ENCODE results near the gene AVPR1A. TPM values are rescaled to one million over a fixed set of nuclear protein-coding genes. Genes with fewer than 3 reads are reported as not detected.

Gene AVPR1A
- polyA plus RNA-seq, 1 donor from 2014 or later: not detected

GRCh38 chr12:63164911-63165310, 13.9 kb upstream of the AVPR1A start:
- H3K9me3 ChIP-seq (ENCODE audit: low read length): no peaks in the 10 kb centered on the region
- H3K9me2 ChIP-seq (ENCODE audit: insufficient read depth, low read length): no peaks in the 10 kb centered on the region
- no peaks in the 10 kb centered on the region for H3K36me3 ChIP-seq (ENCODE audit: insufficient read depth, low read length)
- no peak overlapping the region for H3K27ac ChIP-seq (ENCODE audit: low read length)
- H2AFZ ChIP-seq (ENCODE audit: low read depth, low read length): no peak overlapping the region
- no peaks in the 10 kb centered on the region for H3F3A ChIP-seq (ENCODE audit: insufficient read depth, low read length, poor library complexity, severe bottlenecking)
- no peak overlapping the region for H3K4me2 ChIP-seq (ENCODE audit: low read length)
- H3K27me3 ChIP-seq (ENCODE audit: insufficient read depth, low read depth, low read length): no peaks in the 10 kb centered on the region
- TF ChIP-seq POLR2AphosphoS5 (IDR thresholded peaks at IDR 0.05): no peak
- TF ChIP-seq EP300 (conservative IDR thresholded peaks at IDR 0.05; ENCODE audit: poor library complexity, severe bottlenecking): no peak
- TF ChIP-seq REST (IDR thresholded peaks at IDR 0.05; ENCODE audit: borderline replicate concordance): no peak
- TF ChIP-seq RAD21 (conservative IDR thresholded peaks at IDR 0.05): no peak
- TF ChIP-seq MXI1 (conservative IDR thresholded peaks at IDR 0.05; ENCODE audit: poor library complexity, severe bottlenecking): no peak
- TF ChIP-seq EZH2 (IDR thresholded peaks at IDR 0.05; ENCODE audit: borderline replicate concordance, insufficient read depth, low read length, poor library complexity, severe bottlenecking): no peak
- TF ChIP-seq TAF1 (IDR thresholded peaks at IDR 0.05; ENCODE audit: low read depth): no peak
- TF ChIP-seq SMC3 (conservative IDR thresholded peaks at IDR 0.05; ENCODE audit: poor library complexity): no peak
- TF ChIP-seq CTCF (IDR thresholded peaks at IDR 0.05; ENCODE audit: poor library complexity, severe bottlenecking): no peak
- H4K20me1 ChIP-seq (ENCODE audit: insufficient read depth): no peaks in the 10 kb centered on the region
- no peak overlapping the region for H3K4me3 ChIP-seq (ENCODE audit: low read length)
- H3K9ac ChIP-seq (ENCODE audit: low read length): no peak overlapping the region
- no peaks in the 10 kb centered on the region for H3K79me2 ChIP-seq (replicated peaks; ENCODE audit: insufficient read depth, low read length)

- Histone ChIP-seq H3K27ac (ENCODE audit: low read length) (no peak overlapping the region), H3K4me3 (ENCODE audit: low read length) (no peak overlapping the region), H3K4me2 (ENCODE audit: low read length) (no peak overlapping the region), H2AFZ (ENCODE audit: low read depth, low read length) (no peak overlapping the region), H3F3A (ENCODE audit: insufficient read depth, low read length, poor library complexity, severe bottlenecking) (no peaks in the 10 kb centered on the region), H3K79me2 (replicated peaks; ENCODE audit: insufficient read depth, low read length) (no peaks in the 10 kb centered on the region), H3K36me3 (ENCODE audit: insufficient read depth, low read length) (no peaks in the 10 kb centered on the region), H3K9ac (ENCODE audit: low read length) (no peak overlapping the region), H3K9me3 (ENCODE audit: low read length) (no peaks in the 10 kb centered on the region), H3K27me3 (ENCODE audit: insufficient read depth, low read depth, low read length) (no peaks in the 10 kb centered on the region), H3K9me2 (ENCODE audit: insufficient read depth, low read length) (no peaks in the 10 kb centered on the region), H4K20me1 (ENCODE audit: insufficient read depth) (no peaks in the 10 kb centered on the region)
- no peak for TF ChIP-seq MXI1 (conservative IDR thresholded peaks at IDR 0.05; ENCODE audit: poor library complexity, severe bottlenecking)
- TF ChIP-seq SMC3 (conservative IDR thresholded peaks at IDR 0.05; ENCODE audit: poor library complexity): no peak
- no peak for TF ChIP-seq TAF1 (IDR thresholded peaks at IDR 0.05; ENCODE audit: low read depth)
- TF ChIP-seq EP300 (conservative IDR thresholded peaks at IDR 0.05; ENCODE audit: poor library complexity, severe bottlenecking): no peak
- TF ChIP-seq CTCF (IDR thresholded peaks at IDR 0.05; ENCODE audit: poor library complexity, severe bottlenecking): no peak
- TF ChIP-seq REST (IDR thresholded peaks at IDR 0.05; ENCODE audit: borderline replicate concordance): no peak
- no peak for TF ChIP-seq EZH2 (IDR thresholded peaks at IDR 0.05; ENCODE audit: borderline replicate concordance, insufficient read depth, low read length, poor library complexity, severe bottlenecking)
- no peak for TF ChIP-seq POLR2AphosphoS5 (IDR thresholded peaks at IDR 0.05)
- TF ChIP-seq RAD21 (conservative IDR thresholded peaks at IDR 0.05): no peak
Observed at GRCh38 chr12:63163541-63163940, 12.5 kb upstream of the AVPR1A start.
